IPS-18c (cell line): ENCODE data around the gene TMEM214.

Source experiments
- H3K4me3 ChIP-seq: 2 replicates; pipeline ENCODE4 v1.7.0; 2013; ENCODE audit warnings: low read depth, mild to moderate bottlenecking, low read length, moderate library complexity; ENCODE audit not compliant: insufficient read depth
- H3K9me3 ChIP-seq: one replicate; pipeline ENCODE4 v1.6.1; 2013; ENCODE audit warnings: mild to moderate bottlenecking, low read length, moderate library complexity; ENCODE audit not compliant: control insufficient read depth, insufficient read depth

TMEM214 gene

DNA sequence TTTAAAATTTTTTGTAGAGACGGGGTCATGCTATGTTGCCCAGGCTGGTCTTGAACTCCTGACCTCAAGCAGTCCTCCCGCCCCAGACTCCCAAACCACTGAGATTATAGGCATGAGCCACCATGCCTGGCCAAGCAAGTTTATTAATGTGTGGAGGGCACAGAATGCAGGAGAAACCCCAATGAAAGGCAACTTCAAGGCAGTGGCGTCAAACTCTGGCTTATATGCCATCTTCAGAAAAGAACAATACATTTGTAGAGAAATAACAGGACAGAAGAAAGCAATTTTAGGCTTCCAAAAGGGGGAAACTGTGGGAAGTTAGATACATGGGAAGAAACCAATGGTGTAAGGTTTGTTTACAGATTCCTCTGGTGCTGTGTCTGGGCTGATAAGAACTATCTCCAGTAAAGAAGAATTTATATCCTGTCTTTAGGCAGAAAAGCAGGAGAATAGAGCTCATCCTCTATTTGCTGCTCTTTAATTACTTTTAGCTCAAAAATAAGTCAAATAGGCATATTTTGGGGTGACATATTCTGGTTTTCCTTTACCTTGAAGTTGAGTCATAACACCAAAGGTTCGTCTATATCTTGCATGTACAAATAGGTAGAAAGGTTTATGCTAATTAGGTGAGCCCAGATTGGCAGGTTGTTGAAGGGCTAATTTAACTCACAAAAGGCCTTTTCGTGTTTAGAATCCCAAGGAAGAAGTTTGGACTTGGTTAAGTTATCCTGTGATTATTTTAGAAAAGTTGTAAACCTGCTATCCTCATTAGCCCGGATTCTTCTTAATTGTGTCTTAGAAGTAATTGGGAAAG is 26.0 kb upstream of the TMEM214 start:
- Histone ChIP-seq H3K9me3 (no peaks in the 10 kb centered on the region), H3K4me3 (no peak overlapping the region)

GRCh38 chr2:27007416-27008374 is 25.1 kb upstream of the TMEM214 start:
- Histone ChIP-seq H3K9me3 (peaks cover 2% of the 10 kb centered on the region), H3K4me3 (no peak overlapping the region)

DNA sequence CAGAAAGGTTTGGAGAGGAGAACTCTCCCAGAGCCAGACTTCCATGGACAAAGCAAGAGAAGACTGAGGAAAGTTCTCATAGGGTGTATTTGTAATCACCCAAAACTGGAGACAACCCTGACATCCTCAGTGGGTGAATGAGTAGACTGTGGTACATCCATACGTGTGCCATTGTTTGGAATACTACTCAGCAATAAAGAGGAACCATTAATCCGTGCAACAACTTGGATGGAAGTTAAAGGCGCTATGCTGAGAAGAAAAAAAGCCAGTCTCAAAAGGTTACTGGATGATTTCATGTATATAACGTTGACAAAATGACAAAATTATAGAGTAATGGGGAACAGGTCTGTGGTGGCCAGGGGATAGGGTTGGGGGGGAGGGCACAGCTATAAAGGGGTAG is 24.1 kb upstream of the TMEM214 start:
- Histone ChIP-seq H3K9me3 (peaks cover 2% of the 10 kb centered on the region), H3K4me3 (no peak overlapping the region)

DNA sequence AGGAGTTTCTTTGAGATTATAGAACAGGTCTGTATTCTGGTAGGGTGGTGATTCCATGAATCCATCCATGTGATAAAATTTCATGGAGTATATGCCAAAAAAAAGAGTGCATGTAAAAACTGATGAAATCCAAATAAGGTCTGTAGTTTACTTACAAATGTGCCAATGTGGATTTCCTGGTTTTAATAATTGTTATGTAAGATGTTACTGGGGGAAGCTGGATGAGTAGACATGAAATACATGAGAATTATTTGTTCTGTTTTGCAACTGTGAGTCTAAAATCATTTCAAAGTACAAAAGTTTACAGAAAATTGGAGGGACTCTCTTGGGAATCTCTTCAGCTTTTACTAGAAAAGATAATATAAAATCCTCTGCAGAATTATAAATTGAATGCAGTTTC is 23.7 kb upstream of the TMEM214 start:
- no peak overlapping the region for H3K4me3 ChIP-seq
- peaks cover 2% of the 10 kb centered on the region for H3K9me3 ChIP-seq

- Histone ChIP-seq H3K9me3 (peaks cover 2% of the 10 kb centered on the region), H3K4me3 (no peak overlapping the region)
Measured at GRCh38 chr2:27009716-27010115, 23.0 kb upstream of the TMEM214 start.

- Histone ChIP-seq H3K9me3 (peaks cover 2% of the 10 kb centered on the region), H3K4me3 (no peak overlapping the region)
Measured at GRCh38 chr2:27010139-27010538, 22.6 kb upstream of the TMEM214 start.

DNA sequence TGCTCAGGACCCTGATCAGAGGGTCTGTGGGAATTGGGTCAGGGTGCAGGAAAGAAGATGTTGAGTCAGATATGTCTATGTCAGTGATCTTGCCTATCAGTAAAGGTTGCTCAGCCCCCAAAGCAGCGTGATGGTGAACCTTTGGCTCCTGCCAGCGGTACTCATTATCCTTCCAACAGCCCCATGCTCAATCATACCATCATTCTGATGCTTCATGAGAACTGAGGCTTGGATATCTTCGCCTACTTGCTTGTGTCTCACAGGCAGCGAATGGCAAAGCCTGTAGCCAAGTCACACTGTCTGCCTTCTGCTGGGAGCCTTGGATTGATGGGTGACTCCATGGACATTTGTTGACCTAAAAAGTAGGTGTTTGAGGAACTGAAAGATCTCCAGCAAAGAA is 19.0 kb upstream of the TMEM214 start:
- Histone ChIP-seq H3K9me3 (peaks cover 2% of the 10 kb centered on the region), H3K4me3 (no peak overlapping the region)

- H3K4me3 ChIP-seq: no peak overlapping the region
- peaks cover 2% of the 10 kb centered on the region for H3K9me3 ChIP-seq
Measured at GRCh38 chr2:27014771-27015433, 17.9 kb upstream of the TMEM214 start.

- no peak overlapping the region for H3K4me3 ChIP-seq
- peaks cover 2% of the 10 kb centered on the region for H3K9me3 ChIP-seq
Measured at GRCh38 chr2:27016801-27017325, 15.9 kb upstream of the TMEM214 start.

DNA sequence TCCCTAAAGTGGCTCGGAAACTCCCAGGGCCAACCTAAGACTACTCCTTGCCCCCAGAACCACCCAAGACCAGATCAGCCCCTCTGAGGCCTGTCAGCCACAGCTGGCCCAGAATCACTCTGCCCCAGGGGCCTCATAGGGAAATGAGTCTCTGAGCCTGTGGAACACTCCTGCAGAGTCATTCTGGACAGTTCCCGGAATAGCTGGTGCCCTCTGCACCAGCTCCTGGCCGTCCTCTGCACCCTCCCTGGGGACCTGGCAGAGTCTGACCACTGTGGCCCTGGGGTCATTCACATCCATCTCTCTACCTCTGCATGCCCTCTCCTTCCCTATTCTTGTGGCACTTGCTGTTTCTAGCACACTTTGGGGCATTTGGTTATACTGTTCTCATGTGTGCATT is 14.6 kb upstream of the TMEM214 start:
- Histone ChIP-seq H3K9me3 (no peaks in the 10 kb centered on the region), H3K4me3 (no peak overlapping the region)

DNA sequence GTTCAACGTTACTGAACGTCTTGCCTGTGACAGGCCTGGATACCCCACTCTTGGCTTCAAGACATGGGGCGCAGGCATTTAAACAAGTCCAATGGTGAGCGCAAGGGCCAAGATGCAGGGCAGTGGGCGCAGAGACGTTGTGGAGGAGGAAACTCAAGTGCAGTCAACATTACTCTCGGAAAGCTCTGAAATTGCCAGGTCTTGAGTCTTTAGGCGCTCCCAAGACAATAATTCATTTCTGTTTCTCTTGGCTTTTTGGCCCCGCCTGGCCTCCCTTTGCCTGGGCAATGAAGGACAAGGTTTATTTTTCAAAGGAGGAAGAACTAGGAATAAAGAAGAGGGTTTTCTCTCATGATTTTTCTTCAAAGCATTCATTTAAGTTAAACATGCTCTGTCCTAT is 13.3 kb upstream of the TMEM214 start:
- Histone ChIP-seq H3K4me3 (no peak overlapping the region), H3K9me3 (no peaks in the 10 kb centered on the region)

DNA sequence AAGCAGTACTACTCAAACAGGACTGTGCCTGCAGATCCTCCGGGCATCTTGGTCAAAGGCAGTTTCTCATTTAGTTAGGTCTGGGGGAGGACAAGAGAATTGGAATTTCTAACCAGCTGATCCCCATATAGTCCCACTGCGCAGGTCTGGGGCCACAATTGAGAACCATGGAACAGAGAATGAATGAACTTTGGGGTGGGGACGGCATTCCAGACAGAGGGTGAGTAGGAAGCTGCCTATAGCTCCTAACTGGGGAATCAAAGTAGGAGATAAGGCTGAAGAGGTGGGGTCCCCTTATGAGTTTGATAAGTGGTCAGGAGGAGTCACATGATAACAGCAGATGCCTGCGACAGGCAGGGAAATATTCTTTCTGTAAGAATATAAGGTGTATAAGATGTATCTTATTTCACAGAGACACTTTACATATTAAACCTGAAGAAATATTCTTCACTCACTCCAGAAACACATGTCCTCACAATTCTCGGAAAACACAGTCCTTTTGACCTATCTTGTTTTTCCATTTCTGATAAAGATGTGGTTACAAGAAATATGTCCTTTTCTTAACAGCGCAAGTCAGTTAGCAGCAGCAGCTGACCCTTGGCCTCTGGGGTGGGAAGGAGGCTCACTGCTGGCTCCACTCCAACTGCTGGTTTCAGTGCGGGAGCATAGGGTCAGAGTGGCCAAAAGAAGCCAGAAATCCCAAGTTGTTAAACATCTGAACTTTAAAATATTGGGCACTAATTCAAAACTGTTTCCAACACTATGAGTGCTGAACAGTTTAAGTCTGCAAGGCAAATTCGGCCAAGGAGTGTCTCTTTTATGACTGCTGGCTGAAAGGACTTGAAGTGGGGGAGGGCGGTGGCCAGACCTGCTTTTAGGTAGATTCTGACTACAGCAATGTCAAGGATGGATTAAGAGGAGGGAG is 12.6 kb upstream of the TMEM214 start:
- H3K9me3 ChIP-seq: no peaks in the 10 kb centered on the region
- no peak overlapping the region for H3K4me3 ChIP-seq

DNA sequence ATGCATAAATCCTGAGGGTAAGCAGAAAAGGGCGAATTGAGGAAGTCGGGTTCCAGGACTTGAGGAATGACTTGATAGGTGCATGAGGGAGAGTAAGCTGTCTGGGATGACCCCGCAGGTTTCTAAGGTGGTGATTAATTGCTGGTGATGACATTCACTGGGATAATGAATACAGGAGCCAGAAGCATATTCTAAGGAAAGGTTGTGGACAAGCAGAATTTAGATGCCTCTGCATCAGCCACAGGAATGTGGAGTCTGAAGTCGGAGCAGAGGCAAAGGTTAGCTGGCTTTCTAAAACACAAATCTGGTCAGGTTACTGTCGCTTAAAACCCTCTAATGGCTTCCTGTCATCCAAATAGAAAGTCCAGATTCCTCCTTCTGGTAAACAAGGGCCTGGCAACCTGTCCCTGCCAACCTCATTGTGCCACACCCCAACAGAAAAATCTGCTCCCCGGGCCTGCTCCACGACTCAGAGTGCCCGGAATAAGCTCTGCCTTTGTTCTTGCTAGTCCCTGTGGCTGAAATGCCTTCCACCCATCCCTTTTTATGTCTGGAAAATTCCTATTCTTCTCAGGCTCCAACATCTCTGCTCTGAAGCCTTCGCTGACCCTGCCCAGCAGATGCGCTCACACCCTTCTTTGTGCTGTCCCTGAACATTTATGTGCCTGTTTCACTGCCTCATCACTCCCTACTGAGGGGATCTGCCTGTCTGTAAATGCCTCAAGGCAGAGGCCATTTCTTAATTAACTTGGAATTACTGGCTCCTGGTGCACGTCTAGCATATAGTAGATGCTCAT is 11.3 kb upstream of the TMEM214 start:
- H3K9me3 ChIP-seq: no peaks in the 10 kb centered on the region
- no peak overlapping the region for H3K4me3 ChIP-seq

- H3K4me3 ChIP-seq: no peak overlapping the region
- no peaks in the 10 kb centered on the region for H3K9me3 ChIP-seq
Measured at GRCh38 chr2:27023740-27024139, 9.0 kb upstream of the TMEM214 start.

- Histone ChIP-seq H3K9me3 (no peaks in the 10 kb centered on the region), H3K4me3 (no peak overlapping the region)
Measured at GRCh38 chr2:27024188-27024587, 8.6 kb upstream of the TMEM214 start.

GRCh38 chr2:27024812-27025211 is 8.0 kb upstream of the TMEM214 start:
- no peak overlapping the region for H3K4me3 ChIP-seq

More at GRCh38 chr2:27024812-27025211, 8.0 kb upstream of the TMEM214 start:
- H3K9me3 ChIP-seq: no peaks in the 10 kb centered on the region
